Ecto neural progenitor cell (in vitro differentiated cells): ENCODE results near the gene CIAO3.
"Not testable (repeated sequence)": the region's sequence is repeated elsewhere in the genome, so short reads cannot be mapped to it uniquely, and the experiment has no call there.

Experiments used
- DNase-seq: peaks from one replicate; pipeline ENCODE4 v3.0.0-alpha.2; 2018; ENCODE audit warnings: low spot score

The CIAO3 gene

DNA sequence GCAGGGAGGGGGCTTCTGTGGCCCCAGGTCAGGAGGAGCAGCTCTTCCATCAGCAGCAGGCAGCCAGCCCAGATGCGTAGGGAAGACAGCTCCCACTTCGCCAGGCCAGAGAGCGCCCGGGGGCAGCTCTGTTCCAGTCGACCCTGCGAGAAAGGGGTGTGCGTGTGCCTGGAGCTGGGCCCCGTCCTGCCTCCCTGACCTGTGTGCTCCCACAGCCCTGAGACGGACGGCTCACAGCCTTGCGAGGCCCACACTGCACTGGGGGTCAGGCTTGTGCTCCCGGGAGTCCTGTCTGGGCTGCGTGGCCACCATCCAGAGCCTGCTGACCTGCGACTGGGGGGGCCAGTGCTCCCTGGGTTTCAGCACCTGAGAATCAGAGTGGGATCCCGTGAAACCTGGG is 19.3 kb upstream of the CIAO3 start:
- DNase-seq = no peak

DNA sequence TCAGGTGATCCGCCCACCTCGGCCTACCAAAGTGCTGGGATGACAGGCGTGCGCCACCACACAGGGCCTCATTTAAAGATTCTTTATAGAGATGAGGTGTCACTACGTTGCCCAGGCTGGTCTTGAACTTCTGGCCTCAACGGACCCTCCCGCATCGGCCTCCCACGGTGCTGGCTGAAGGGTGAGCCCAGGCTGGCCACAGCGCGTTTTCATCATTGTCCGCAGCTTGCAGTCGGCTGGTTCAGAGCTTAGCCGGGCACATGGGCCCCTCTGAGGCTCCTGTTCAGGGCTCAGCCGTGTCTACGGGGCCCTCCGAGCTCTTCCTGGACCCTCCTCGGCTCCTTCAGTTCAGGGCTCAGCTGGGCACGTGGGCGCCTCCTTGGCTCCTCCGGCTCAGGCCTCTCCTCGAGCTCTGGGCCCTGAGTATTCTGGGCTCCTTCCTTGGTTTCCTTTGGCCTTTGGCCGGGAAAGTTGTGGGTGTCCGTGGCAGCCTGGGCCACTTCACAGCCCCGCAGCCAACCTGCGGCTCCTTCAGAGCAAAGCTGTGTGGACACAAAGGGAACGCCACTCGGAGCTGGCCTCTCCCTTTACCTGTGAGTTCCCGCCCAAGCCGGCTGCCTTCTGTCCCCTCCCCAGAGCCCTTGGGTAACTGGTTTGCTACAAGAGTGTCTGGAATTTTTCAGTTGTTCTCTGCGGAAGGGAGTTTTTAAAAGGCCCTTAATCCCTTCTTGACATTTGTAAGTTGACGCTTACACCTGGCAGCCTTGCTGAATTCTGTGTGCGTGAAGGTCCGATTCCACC is 18.5 kb upstream of the CIAO3 start:
- no peak for DNase-seq

DNA sequence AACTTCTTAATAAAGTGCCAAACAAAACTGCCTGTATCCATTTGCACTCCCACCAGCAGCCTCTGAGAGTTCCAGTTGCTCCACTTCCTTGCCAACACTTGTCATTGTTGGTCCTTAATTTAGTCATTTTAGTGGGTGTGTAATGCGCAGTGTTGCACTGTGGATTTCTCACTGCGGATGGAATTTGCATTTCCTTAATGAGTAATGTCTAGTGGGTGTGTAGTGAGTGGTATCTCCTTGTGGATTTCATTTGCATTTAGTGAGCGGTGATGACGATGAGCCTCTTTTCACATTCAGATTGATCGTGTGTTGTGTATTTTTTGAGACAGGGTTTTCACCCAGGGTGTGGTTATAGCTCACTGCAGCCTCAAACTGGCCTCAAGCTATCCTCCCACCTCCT is 15.6 kb upstream of the CIAO3 start:
- no peak for DNase-seq

DNA sequence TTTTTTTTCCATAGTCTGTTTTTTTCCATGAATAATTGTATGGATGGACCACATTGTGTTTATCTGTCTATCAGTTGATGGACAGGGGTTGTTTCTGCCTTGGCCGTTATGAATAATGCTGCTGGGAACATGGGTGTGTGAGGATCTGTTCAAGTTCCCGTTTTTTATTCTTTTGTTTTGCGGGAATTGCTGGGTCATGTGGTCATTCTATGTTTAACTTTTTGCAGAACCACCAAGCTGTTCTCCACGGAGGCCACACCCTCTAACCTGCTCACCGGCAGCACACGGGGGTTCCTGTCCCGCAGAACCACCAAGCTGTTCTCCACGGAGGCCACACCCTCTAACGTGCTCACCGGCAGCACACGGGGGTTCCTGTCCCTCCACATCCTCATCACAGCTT is 13.9 kb upstream of the CIAO3 start:
- DNase-seq = no peak

DNA sequence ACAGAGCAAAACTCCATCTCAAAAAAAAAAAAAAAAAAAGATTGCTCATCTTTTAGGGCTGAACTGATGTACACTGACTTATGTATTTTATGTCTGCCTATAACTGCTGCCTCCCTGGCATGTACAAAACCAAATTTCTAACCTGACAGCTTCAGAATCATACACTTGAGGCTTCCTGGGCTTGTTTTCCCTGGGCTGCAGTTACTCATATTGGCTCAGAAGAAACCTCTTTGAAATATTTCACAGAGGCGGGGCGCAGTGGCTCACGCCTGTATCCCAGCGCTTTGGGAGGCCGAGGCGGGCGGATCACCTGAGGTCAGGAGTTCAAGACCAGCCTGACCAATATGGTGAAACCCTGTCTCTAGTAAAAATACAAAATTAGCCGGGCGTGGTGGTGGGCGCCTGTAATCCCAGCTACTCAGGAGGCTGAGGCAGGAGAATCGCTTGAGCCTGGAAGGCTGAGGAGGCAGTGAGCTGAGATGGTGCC is 13.4 kb upstream of the CIAO3 start:
- DNase-seq = not testable (repeated sequence)

DNA sequence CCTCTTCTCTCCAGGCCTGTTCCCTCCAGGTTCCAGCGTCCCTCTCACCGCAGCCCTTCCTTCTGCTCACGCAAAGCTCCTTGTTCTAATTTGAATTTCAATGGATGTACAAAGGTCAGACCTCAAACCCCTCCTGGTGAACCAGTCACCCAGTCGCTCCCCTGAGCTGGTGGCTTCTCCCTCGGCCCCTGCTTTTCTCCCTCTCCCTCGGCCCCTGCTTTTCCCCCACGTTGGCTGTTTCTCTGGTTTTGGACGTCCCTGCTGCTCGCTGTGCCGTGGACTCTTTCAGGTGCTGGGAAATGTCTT is 11.2 kb upstream of the CIAO3 start:
- no peak for DNase-seq

DNA sequence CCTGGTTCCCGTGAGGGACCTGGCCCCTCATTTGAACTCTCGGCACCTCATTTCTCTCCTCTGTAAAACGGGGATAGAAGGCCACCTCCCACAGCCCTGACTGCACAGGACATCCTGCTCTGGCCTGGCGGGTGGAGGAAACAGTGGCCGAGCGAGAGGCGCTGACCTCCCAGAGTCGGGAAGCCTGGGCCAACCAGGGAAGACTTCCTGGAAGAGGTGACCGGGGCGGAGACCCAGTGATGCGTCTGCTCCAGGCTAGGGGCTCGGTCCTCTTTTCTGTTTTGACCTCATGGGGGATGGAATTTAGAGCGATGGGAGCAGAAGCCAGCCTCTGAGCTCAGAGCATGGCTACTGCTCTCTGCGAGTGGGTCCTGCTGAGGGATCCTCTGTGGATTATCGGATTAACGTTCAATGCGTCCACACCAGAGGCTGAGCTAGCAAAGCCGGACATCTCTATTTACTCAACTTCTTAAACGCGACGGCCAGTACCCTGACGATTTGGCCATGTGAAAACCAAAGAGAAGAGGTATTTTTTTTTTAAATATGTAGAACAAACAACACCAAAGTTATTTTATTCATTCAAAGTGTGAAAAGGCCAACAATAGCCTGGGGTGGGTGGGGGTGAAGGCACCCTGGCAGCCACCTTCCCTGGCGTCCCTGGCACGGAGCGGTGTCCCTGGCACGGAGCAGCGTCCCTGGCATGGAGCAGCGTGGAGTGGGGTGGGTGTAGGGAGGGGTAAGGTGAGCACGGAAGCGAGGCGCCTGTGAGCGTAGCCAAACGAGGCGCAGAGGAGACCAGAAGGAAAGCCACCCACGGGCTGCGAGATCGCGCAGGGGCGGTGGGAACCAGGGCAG is 10.6 kb upstream of the CIAO3 start:
- no peak for DNase-seq

DNA sequence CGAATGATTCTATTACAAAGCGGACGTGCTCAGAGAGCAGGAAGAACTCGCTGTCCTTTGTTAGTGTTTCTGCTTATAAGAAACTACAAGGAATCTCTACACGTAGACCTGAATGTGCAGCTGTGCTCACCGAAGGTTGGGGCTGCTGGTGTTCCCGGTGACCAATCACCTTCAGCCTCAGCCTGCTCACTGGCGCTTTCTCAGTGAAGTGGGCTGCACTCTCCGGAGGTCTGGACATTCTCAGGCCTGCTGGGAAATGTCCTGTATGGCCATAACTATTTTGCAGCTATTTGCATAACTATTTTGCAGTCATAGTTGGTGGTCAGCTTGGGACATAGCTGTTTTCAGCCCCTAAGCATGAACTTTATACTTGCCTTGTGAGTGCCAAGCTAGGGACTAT is 9.7 kb upstream of the CIAO3 start:
- no peak for DNase-seq

DNA sequence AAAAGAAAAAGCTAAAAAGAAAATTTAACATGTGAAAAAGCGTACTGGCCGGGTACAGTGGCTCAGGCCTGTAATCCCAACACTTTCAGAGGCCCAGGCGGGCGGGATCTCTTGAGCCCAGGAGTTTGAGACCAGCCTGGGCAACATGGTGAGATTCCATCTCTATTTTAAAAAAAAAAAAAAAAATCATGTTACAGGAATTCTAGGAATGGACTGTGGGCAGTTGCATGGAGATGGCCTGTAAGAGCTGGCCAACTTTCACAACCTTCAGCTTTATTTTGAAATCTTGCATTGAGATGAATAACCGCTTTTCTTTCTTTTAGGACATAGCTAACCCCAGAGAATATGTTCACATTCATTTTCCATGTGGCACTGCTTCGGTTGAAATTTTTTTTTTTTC is 8.2 kb upstream of the CIAO3 start:
- no peak for DNase-seq

DNA sequence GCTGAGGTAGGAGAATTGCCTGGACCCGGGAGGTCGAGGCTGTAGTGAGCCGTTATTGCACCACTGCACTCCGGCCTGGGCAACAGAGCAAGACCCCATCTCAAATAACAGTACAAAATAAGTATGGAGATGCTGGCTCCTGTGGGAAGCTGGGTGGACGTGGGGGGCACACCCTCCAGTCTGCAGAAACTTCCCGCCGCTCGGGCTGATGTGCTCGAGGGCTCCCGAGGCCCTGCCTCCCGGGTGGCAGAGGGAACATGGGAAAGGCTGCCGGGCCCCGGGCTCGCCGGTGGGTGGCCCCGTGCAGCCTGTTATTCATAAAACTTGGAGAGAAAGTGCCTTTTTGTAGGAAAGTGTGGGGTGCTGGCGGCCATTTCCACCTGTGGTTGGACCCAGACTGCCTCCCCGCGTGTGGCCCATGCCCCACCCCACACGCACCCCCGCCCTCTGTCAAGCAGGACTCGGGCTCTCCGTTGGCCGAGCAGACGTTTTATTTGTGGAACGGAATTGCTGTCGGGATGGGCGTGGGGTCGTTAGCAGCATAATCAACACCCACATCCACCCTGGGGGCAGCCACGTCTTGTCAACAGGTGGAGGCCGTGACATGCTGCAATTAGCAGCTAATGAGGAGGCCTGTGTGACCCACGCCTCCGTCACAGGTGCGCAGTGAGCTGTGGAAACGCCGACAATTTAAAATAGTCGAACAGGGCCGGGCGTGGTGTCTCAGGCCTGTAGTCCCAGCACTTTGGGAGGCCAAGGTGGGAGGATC is 7.4 kb upstream of the CIAO3 start:
- no peak for DNase-seq

DNA sequence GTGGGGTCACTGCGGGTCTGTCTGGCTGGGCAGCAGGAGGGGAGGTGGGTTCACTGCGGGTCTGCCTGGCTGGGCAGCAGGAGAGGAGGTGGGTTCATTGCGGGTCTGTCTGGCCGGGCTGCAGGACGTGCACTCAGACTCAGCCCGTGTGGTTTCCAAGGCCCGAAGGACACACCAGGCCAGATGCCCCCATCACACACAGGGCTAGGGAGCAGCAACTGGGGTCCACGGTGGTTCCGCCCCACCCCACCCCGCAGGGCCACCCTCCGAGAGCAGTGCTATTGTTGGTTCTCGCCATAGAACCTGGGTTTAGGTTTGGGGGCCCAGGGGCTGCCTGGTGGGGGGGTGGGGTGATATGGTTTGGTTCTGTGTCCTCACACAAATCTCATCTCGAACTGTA is 5.8 kb upstream of the CIAO3 start:
- DNase-seq = no peak

DNA sequence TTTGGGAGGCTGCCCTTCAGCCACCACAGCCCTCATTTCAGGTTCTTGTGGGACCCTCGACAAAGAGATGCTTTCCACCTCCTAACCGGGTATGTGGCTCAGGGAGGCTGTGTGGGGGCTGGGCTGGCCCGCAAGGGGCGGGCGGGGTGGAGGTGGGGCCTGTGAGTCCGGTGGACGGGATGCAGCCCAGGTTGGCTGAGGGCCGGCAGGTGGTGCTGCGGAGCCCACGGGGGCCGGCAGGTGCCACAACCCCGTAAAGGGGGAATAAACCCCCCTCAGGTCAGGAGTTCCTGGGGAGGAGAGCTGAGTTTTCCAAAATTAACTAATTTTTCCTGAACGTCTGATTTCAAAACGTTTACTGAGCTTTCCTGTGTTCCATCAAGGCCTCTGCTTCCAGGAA is 4.9 kb upstream of the CIAO3 start:
- peak; percentile 81 for DNase-seq

DNA sequence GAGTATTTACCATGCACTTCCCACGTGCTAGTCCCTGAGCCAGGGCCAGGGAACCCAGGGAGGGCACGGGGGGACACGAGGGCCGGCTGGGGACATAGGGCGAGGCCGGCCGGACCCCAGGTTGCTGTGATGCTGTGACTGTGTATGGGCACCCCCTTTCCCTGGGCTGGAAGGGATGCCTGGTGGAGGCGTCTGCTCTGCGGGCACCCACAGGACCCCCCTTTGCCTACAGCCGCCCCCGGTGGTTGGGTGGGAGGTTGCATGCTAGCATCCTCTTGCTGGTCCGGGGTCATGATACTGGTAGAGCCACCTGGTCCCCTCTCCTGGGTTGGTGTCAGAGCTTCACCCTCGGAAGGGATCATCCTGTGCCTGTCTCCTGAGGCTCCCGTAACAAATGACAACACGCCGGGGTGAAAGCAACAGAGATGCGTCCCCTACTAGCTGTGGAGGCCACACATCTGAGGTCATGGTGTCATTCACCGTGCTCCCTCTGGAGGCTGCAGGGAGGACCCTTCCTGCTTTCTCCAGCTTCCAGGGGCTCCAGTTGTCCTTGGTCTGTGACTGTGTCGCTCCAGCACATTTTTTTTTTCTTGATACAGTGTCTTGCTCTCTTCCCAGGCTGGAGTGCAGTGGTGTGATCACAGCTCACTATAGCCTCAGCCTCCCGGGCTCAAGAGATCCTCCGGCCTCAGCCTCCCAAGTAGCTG is 3.1 kb upstream of the CIAO3 start:
- DNase-seq = no peak

DNA sequence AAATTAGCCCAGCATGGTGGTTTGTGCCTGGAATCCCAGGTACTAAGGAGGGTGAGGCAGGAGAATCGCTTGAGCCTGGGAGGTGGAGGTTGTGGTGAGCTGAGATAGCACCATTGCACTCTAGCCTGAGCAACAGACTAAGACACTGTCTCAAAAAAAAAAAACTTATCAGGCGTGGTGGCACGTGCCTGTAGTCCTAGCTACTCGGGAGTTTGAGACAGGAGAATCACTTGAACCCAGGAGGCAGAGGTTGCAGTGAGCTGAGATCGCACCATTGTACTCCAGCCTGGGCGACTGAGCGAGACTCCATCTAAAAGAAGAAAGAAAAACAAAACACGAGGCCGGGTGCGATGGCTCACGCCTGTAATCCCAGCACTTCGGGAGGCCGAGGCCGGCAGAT is 2.1 kb upstream of the CIAO3 start:
- DNase-seq = not testable (repeated sequence)

DNA sequence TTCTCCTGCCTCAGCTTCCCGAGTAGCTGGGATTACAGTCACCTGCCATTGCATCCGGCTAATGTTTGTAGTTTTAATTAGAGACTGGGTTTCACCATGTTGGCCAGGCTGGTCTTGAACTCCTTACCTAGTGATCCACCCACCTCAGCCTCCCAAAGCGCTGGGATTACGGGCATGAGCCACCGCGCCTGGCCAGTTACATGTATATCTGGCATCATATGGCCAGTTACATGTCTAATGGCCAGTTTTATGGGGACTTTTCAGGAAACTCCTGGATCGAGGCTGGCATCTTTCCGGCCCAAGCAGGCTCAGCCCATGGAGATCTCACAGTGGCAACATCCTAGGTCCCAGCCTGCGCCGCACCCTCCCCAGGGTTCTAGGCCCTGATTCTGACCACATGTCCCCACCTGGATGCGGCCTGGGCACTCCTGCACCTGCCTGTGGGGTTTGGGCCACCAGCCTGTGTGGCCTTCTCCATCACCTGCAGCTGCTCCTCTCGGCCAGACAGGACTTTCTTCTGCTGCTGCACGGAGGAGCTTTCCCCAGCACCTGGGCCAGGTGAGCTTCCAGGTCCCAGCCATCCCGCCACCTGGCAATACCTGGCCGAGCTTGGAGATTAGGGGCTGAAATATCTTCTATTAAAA is 1.3 kb upstream of the CIAO3 start:
- no peak for DNase-seq

DNA sequence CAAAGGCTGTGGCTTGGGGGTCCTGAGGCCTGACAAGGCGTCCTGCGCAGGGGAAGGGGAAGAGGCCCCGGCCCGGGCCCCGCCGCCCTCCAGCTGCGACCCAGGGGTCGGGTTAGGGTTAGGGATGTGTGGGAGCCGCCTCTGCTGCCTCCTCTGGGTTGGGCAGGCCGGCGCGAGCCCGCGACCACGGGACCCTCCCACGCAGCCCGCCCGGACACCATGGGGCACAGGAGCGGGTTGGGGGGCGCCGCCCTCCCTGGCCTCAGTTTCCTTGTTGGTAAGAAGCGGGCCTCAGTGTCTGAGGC is 386 bp downstream of the CIAO3 start:
- no peak for DNase-seq

DNA sequence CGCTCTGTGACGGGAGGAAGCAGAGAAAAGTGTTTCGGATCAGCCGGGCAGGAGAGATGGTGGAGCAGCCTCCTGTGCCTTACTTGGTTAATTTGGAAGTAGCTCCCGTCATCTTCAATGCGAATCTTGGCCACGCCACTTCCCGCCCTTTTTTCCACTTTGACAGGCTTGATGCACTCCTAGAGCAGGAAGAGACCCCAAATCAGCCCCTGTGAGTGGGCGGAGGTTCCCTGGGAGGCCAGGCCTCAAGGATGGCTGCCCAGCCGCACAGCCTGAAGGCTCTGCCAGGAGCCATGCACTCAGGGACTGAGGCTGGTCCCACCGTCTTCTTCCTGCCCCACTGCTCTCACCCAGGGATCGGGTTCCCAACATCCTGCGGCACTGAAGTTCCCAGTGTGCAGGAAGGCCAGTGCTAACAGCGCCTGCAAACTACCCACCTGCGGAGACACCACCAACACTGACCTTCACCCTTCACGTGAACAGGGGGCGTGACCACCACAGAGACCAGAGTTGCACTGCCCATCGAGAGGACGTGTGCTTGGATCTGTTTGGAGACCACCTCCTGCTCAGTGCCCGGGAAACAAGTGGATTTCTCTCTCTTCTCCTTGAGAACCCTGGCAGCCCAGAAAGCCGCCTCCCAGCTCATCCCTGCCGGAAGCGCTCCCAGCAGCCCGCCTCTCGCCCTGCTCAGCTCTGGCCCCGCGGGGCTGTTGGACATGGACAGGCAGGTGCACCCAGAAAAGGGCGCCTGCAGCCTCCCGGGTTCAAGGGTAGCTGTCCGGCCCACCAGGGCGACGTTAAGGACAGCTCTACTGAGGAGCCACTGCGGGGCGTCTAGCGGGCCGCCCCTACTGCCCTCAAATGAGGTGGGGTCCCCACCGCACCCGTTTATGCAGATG is 988 bp downstream of the CIAO3 start:
- DNase-seq = no peak

DNA sequence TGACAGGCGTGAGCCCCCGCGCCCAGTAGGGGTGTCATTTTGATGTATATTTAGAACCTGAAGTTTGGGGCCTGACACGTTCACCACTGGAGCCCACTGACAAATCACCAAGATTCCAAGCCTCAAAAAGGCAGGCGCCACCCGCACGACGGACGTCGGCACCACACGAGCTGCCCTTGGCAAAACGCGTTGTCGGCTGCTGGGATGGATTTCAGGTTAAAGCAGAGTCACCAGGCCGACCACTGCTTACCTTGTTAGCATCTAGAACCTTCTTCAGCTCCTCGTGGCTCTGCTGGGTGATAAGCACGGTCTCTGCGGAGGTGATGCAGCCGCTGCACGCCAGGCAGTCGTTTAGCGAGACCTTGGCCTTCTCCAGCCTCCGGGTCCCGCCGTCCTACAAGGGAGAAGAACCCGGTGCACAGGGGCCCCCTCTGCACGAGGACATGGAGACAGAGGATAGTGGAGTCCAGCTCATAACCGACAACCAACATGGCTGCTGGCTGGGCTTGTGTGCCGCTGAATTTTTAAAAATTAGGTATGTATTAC is 3.8 kb downstream of the CIAO3 start:
- no peak for DNase-seq

DNA sequence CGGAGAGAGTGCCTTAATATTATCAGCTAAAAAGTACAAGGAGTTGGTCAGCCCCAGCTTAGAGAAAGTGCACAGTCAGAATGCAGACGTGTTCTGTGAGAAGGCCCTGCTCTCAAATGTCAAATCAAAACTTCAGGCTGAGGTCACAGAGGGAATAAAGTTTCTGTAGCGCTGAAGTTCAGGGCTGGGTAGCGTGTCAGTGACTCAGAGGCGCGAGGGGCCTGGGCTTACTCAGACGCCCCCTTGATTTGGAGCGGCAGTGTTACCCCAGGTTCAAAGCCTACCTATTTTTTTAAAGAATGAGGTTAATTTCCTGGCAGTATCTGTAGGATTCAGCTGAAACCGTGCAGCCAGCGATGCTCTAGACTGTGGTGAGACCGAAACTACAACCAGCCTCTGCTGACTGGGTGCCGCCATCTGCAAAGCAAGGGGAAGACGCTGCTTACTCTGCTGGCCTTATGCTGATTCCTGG is 4.8 kb downstream of the CIAO3 start:
- no peak for DNase-seq
